ENCODE results near the gene DIAPH2.

The DIAPH2 gene

DNA sequence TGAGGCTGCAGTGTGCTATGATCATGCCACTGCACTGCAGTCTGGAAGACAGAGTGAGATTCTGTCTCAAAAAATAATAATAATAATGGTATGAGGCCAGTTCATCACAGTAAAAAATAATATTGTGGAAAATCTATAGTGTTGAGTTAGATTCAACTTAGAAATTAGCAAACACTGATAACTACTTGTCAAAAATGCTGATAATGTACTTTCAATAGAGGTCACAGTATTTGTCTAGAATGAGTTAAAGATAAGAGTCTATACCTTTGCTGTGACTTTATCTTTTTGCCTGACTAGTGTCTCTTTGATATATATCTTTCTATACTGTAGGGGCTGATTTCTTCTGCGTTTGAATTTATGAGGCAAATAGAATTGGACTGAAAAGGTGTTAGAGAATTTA is 629.7 kb downstream of the DIAPH2 start:
- no peak for DNase-seq

DNA sequence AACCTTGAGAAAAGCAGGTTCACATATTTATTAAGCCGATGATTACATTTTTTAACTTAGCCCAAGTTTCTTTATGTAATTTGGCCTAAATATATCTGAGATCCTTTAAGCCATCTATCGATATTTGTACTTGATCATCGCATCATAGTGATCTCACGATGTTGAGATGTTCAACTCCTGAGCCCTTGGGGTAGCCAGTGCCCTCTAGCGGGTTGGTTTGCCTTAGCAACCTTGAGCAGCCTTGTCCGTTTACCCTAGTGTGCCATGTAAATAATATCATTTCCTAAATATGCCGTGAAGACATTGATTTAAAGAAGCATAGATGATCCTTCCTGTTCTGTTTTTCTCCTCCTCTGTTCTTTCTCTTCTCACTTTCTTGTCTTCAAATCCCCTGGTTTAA is 631.3 kb downstream of the DIAPH2 start:
- no peak for DNase-seq

DNA sequence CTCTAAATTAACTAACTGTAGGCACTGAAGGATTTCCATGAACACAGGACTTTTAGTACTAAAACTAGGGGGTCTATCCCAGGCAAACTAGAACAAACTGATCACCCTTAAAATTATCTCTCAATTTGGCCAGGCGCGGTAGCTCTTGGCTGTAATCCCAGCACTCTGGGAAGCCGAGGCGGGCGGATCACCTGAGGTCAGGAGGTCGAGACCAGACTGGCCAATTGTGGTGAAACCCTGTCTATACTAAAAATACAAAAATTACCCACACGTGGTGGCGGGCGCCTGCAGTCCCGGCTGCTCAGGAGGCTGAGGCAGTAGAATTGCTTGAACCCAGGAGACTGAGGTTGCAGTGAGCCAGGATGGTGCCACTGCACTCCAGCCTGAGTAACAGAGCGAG is 635.7 kb downstream of the DIAPH2 start:
- DNase-seq: no peak

DNA sequence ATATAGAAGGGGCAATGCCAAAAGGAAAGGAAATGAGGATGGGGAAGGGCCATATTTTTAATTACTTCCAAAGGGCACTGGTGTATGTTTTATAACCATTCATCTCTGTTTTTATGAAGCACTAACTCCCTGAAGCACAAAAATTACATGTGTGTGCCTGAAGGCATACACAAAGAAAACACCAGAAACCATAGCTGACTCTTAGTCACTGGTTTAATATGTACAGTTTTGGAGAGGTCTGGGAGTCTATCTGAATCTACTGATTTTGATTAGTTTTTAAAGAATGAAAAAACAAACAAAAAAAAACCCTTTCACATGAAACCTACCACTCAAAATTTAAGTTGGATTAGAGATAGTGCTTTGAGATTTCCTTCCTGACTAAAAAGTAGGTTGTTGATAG is 637.8 kb downstream of the DIAPH2 start:
- DNase-seq: no peak

DNA sequence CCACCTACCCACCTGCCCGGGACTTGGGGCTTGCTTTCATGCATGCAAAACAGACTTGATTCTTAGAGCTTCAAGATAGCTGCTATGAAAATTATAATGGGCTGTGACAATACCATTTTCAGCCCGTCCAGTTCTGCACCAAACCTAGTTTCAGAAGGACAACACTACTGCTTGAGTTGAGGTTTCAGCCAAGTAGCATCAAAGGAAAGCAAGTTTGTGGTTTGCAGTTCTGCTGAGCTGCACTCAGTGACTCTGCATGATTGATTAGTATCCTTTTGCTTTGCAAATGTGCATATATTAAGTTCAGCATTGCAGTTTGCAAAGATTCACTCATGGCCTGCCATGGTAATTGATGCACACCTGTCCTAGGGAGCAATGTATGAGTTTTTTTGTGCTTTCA is 641.8 kb downstream of the DIAPH2 start:
- DNase-seq: no peak

DNA sequence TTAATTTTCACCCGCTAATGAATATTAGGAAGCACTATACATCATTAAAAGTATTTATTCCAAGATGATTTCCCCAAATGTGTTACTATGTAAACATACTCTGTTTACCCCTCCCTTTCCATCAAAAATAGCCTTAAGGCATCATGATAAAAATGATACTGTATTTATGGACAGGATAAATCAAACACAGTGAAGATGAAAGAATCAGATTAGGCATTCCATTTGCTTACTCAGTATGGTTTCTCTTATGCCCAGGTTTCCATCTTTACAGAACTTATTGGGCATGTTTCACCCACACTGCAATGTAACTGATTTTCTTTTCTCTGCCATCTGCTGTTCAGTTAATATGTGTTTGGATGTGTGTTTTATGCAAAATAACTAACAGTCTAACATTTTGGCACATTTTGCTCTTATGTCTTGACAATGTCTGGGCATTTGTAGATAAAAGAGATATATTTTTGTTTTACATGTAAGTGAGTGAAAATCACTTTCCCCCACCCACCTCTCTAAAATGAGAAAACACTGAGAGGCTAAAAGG is 644.3 kb downstream of the DIAPH2 start:
- DNase-seq: no peak

DNA sequence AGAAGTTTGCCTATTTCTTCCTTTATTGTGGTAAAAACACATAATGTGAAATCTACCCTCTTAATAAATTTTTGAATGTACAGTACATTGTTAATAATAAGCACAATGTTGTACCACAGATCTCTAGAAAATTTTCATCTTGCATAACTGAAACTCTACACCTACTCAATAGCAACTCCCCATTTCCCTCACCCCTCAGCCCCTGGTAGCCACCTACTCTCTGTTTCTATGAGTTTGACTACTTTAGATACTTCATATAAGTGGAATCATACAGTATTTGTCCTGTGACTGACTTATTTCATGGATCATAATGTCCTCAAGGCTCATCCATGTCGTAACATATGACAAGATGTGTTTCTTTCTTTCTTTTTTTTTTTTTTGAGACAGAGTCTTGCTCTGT is 645.5 kb downstream of the DIAPH2 start:
- DNase-seq: no peak

DNA sequence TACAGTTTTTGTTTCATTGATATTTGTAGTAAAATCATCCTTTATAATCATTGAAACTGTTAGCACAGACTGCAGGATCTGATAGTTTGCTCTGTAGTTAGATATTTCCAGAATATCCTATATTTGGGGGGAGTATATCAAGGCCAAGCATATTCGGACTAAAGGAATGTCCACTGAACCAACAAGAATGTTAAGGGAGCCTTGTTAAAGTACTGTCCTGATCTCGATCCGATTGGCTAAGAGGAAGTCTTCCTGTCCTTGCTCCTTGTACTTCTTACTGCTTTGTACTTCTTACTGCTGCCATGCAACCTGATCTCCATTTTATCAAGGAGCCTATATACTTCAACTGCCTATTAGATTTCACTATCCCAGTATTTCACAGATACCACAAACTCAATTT is 648.3 kb downstream of the DIAPH2 start:
- no peak for DNase-seq

DNA sequence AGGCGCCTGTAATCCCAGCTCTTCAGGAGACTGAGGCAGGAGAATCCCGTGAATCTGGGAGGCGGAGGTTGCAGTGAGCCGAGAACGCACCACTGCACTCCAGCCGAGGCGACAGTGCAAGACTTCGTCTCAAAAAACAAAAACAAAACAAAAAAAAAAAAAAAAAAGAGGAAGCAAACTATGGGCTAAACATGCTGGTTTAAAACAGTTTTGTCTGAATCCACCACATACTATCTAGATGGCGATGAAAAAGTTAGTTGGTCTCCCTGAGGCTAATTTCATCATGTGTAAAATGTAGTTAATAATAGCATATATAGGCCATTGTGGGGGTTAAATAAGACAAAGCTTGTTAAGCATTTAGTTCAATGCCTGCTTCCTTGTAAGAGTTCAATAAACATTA is 650.2 kb downstream of the DIAPH2 start:
- no peak for DNase-seq

DNA sequence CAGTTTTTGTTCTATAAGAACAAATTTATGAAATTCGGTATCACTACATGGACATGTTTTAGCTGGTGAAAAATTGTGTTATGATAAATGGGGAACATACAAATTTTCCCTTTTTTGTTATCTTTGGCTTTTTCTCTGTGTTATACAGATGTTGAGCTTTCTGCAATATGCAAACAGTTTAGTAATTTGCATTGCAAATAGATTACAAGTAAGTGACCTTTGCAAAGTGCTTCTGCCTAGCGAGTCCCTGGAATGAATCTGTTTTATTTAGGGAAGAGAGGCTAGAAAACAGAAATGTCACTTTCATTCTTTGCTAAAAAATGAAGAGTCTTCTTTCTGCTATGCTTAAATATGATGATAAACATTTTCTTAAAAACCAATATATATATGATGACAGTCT is 660.1 kb downstream of the DIAPH2 start:
- DNase-seq: no peak

DNA sequence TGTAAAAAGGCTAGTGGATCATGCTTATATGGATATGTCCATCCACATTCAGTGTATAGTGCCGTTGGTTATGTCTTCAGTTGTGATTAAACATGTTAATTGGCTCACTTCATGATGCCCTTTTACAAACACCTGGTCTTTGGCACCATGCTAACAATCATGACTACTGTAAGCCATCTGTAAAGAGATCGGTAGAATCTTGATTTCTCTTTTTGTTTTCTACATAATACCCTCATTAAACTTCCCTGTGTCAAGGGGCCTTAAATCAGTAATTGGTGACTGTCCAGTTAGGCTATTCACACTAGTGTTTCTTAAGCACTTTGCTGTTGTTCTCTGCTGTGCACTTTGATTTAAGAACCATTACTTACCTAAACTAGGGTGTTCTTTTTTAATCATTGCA is 674.3 kb downstream of the DIAPH2 start:
- no peak for DNase-seq

DNA sequence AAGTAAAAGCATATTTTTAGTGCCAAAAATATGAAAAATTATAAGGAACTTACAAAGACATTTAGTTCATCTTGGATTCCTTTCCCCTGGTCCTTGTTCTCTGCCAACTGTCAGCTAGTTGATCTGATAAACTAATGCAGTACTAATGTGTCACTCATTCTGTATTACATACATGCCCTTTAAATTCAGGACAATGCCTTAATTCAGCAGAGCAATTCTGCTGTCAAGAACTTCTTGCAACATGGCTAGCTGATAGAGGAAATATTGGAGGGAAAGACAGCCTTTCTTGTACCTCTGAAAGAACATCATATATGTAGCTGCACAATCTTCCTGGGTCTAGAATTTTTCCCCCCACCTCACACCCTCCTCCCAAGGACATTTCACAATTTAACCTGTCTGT is 679.2 kb downstream of the DIAPH2 start:
- DNase-seq: no peak

DNA sequence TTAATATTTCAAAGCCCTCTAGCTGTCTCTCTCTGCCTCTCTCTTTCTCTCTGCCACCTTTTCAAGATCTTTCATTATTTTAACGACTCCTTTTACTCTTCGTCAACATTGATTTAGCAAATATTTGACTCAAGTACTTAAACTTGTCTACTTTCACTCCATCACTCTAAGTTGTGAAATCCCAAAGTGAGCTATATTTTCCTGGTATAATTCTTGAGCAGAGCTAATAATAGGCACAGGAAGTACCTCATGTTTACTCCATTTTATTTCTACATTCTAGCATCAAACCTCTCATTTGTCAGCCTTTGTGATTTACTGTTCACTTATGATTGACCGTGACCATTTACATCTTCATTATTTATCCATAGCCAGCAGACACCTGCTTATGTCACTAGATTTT is 681.6 kb downstream of the DIAPH2 start:
- DNase-seq: no peak

DNA sequence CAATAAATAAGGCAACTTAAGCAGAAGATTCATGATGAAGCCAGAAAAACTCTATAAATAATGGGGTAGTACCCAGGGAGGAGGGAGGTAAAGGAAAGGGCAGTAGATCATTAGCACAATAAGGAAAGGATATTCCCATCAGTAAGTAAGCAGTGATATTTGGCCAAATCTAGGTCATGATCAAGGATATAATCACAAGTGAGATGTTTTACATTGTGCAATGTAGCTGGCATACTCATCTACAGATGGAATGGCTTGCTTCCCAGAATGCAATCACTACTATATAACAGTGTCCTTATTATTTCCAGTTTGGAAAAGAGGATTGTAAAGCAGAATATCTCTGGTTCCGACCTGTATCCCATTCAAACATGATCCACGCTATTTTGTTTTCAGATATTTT is 682.5 kb downstream of the DIAPH2 start:
- DNase-seq: no peak

DNA sequence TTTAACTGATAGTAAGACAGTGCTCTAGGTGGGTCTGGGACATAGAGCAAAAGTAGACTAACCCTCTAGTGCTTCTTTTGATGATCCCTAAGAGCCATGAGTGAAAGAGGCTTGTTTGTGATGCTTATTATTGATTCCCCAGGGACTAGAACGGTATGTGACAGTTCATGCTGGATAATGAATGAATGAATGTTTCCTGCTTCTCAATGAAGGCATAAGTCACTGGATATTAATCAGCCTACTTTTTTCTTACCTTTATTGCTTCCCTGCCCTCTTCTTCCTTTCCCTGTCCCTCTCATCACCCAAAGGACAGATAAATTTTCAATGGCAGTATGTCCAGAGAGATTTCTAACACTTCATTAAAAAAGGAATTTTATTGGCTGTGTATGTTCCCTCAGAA is 685.3 kb downstream of the DIAPH2 start:
- no peak for DNase-seq

DNA sequence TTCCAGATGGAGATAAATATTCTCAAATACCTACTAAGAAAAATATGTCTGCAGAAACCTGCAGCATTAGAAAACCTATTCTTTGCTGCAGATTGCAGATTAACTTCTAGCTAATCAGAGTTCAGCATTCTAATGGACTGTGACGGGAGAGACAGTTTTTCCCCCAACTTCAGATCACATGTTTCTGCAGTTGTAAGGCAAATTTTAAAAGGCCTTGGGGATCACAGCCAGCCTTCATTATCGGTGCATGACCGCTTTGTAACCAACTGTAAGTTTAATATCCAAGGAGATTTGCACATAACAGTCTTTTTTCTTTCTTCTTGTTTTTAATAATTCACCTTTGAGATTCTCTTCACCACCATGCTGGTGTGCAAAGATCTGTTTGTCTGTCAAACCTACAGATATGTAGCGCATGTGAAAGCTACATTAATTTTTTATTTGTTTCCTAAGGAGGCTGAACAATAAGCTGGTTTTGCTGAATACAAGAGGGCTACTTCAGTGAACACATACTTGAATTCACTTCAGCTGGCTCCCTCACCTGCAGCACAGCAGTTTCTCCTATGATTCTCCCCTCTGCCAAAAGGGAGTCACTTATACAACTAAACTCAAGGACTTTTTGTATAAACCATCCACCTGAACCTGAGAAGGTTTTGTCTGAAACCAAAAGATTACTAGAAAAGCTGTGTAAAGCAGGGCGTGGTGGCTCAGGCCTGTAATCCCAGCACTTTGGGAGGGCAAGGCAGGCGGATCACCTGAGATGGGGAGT is 687.5 kb downstream of the DIAPH2 start:
- no peak for DNase-seq

DNA sequence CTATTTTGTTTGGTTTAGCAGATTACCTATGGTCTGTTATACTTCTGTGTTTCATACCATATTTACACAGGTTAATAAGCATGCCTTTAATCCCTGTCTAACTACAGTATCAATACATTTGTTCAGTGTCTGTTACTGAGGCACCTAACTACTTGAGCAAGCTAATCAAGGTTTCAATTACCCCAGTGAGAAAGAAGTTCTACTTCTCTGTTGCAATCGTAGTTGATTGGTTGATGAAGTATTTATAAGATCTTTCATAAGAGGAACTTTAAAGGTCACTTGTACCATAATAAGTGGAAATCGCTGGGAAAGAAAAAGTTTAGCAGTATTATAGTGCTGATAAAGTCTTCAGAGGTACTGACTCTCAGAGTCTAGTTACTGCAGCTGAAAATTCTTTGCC is 689.6 kb downstream of the DIAPH2 start:
- DNase-seq: no peak

DNA sequence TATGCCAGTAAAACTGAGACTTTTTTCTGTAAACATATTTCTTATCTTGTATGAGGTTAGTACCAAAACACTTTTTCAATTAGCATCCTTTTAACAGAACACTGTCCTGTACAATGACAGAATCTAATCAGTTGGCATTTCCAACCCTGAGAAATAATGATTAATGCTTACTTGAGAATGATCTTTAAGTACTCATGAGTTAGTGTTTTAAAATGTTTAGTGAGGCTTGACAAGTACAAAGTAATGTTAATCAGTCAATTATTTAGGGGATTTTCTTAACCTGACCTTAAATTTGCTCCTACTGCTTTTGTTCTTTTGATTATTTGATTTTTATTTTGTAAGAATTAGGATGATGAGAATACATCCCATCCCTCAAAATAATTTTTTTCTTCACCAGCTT is 695.6 kb downstream of the DIAPH2 start:
- no peak for DNase-seq

DNA sequence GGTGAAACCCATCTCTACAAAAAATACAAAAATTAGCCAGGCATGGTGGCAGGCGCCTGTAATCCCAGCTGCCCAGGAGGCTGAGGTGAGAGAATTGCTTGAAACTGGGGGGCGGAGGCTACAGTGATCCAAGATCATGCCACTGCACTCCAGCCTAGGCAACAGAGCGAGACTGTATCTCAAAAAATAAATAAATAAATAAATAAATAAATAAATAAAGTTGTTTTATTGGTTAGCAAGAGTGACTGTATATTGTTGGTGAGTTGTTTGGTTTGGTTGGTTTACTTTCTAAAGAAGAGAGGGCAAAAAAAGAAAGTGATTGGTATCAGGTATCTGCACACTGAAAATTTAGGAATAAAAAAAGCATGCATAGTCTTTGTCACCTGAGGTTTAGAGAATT is 700.0 kb downstream of the DIAPH2 start:
- DNase-seq: no peak

DNA sequence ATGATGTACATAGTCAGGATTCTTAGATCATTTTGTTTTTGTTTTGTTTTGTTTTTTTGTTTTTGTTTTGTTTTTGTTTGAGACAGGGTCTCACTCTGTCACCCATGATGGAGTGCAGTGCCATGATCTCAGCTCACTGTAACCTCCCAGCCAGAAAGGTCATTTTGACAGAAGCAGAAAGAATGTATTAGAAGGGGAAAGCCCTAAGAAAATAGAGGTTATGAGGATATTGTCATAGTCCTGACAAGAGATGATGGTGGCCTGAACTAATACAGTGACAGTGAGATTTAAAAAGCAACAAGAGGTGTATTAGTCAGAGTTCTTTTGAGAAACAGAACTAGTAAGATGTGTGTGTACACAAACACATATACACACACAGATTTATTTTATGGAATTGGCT is 702.4 kb downstream of the DIAPH2 start:
- DNase-seq: no peak

DNA sequence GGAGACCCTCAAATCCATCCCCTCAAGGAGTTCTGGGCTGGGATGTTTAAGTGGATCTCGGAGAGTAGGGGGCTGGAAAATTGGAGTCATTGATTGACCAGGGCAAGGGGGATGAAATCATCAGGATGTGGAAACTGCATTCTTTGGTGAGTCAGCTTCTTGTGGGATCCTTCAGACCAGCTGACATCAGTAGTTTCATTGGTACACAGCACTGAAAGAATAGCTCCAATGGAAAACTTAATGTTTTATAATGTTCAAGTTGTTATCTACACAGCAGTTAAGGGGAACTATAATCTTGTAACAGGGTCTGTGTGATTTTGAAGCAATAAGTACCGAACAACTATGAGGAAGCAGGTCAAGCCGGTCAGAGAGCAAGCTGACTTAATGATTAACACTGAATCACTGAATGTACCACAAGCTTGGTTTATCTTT is 705.1 kb downstream of the DIAPH2 start:
- no peak for DNase-seq

DNA sequence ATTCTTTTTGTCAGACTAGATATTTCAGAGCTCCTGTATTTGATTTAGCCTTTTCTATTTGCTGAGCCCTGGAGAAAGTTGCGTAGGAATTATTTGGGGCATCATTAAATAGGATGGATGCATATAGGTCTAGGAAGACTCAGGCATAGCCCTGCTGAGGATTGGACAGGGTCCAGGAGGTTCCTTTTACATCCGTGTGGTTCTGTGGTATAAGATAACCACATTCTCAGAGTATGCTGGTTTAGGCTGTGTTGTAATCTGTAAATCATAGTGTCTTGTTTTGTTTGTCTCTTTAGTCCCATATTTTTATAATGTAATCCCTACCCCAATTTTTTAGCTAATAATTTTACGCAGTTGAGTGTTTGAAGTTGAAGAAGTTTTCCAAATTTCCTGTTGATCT is 712.7 kb downstream of the DIAPH2 start:
- DNase-seq: no peak

DNA sequence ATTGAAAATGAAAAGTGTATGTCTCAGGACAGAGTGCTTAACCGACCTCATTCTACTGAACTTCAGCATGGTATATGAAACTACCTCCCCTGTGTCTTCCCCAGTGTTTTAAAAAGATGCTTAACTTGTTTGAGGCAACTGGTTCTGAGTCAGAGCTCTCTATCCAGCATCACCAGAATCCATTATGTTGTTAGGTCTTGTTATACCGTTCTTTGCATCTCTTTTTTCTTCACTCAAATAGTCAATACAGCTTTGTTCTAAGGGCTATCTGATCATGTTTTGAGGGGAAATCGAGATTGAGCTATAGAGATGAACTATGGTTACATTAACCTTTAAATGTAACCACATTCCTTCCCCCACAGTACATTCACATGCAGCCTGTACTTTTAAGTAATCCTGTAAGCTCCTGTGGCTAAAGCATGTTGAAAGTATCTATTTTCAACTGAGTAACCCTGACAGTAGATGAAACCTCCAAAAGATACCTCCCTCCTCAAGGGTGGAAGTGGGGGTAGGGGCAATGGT is 713.4 kb downstream of the DIAPH2 start:
- no peak for DNase-seq

DNA sequence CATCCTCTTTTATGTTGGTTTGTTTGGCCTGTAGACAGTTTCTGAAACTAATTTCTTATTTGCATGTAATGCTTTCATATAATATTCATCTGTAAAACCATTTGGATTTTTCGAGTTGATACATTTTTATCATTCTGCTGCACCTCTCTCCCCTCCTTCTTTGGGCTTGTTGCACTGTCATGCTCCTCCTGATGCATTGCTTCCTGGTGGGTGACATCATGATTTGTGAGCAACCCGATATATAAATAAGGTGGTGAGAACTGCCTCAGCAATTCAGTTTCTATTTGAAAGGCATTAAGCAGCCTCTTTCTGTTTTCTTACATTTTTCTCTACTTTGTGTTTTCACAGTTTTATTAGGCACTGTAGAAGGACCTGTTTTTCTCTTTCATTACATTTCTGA is 714.8 kb downstream of the DIAPH2 start:
- no peak for DNase-seq

DNA sequence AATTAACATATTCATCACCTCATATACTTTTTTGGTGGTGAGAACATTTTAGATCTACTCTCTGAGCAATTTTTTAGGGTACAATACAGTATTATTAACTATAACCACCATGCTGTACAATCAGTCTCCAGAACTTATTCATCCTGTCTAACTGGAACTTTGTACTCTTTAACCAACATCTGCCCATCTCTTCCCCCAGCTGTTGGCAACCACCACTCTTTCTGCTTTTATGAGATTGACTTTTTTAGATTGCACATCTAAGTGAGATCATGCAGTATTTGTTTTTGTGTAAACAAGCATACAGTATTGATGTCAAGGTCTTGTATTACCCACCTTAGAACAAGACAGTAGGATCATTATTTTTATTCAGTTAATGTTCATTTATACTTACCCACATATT is 715.9 kb downstream of the DIAPH2 start:
- no peak for DNase-seq

Measured in CD4-positive, alpha-beta T cell treated with Interleukin-4 for 4 hours (primary cell).